ENCODE results near the gene MGMT. TPM values are rescaled to one million over a fixed set of nuclear protein-coding genes. Genes with fewer than 3 reads are reported as not detected.

Gene MGMT
- total and polyA plus RNA-seq, 9 of the 15 experiments (the other 6 are each of a cell fraction or from before 2014, with no cell fraction given) = 0.03 to 0.29 (median 0.11) TPM; not detected in 4

GRCh38 chr10:129419397-129419796 lies 47.6 kb upstream of the MGMT start:
- 1% methylated on average over 18 of the region's 23 CpGs for WGBS (ENCODE audit: insufficient coverage, low coverage, missing lambda C conversion rate)
- no peaks in the 10 kb centered on the region for H3K4me1 ChIP-seq (replicated peaks in 1 of 2; ENCODE audit: control insufficient read depth in 2 of 2, insufficient read depth in 2 of 2, low read length in 2 of 2)
- in situ Hi-C loops (cut with MboI) (no loop called here), intact Hi-C loops (cut with micrococcal nuclease) (no loop called here)
- no peaks in the 10 kb centered on the region for H4K20me1 ChIP-seq (replicated peaks; ENCODE audit: control insufficient read depth, insufficient read depth, low read length)
- ATAC-seq (no peak), DNase-seq (ENCODE audit: extremely low read depth in 1 of 4, low spot score in 3 of 4) (no peak), FAIRE-seq (no peak)
- H3K9ac ChIP-seq (ENCODE audit: insufficient read depth in 1 of 2, low read depth in 2 of 2, low read length in 2 of 2) = no peak overlapping the region
- no peak overlapping the region for H3K4me3 ChIP-seq
- no peak overlapping the region for H2AFZ ChIP-seq (ENCODE audit: low read depth, low read length)
- POLR2A ChIA-PET = no interaction called here
- no peaks in the 10 kb centered on the region for H3K36me3 ChIP-seq (ENCODE audit: control insufficient read depth, insufficient read depth, low read length)
- peaks cover 0 to 28% of the 10 kb centered on the region in 2 experiments; a peak in 2 of 5 replicates for H3K27me3 ChIP-seq (ENCODE audit: control insufficient read depth in 2 of 2, insufficient read depth in 2 of 2, low read length in 2 of 2)
- no peaks in the 10 kb centered on the region for H3K79me2 ChIP-seq (ENCODE audit: control insufficient read depth, insufficient read depth, low read length)
- CTCF ChIA-PET (ENCODE audit: low intra/inter-chr PET ratio) = no interaction called here
- H3K4me2 ChIP-seq (ENCODE audit: insufficient read depth, low read length) = no peak overlapping the region
- H3K27ac ChIP-seq (ENCODE audit: extremely low read depth, low read depth, low read length) = no peak overlapping the region
- H3K9me1 ChIP-seq (ENCODE audit: control insufficient read depth, insufficient read depth, low read length) = no peaks in the 10 kb centered on the region
- BruUV-seq (replicated peaks) = no TSS peak
- H3K9me3 ChIP-seq (replicated peaks; ENCODE audit: control insufficient read depth, insufficient read depth, low read depth, low read length) = no peaks in the 10 kb centered on the region
- no peak for TF ChIP-seq CC2D1A (IDR thresholded peaks at IDR 0.05)
- TF ChIP-seq PCBP1 (IDR thresholded peaks at IDR 0.05; ENCODE audit: low read depth, low read length, poor library complexity, severe bottlenecking) = no peak
- TF ChIP-seq SMARCA5 (IDR thresholded peaks at IDR 0.05) = no peak
- TF ChIP-seq, protein P1, sequence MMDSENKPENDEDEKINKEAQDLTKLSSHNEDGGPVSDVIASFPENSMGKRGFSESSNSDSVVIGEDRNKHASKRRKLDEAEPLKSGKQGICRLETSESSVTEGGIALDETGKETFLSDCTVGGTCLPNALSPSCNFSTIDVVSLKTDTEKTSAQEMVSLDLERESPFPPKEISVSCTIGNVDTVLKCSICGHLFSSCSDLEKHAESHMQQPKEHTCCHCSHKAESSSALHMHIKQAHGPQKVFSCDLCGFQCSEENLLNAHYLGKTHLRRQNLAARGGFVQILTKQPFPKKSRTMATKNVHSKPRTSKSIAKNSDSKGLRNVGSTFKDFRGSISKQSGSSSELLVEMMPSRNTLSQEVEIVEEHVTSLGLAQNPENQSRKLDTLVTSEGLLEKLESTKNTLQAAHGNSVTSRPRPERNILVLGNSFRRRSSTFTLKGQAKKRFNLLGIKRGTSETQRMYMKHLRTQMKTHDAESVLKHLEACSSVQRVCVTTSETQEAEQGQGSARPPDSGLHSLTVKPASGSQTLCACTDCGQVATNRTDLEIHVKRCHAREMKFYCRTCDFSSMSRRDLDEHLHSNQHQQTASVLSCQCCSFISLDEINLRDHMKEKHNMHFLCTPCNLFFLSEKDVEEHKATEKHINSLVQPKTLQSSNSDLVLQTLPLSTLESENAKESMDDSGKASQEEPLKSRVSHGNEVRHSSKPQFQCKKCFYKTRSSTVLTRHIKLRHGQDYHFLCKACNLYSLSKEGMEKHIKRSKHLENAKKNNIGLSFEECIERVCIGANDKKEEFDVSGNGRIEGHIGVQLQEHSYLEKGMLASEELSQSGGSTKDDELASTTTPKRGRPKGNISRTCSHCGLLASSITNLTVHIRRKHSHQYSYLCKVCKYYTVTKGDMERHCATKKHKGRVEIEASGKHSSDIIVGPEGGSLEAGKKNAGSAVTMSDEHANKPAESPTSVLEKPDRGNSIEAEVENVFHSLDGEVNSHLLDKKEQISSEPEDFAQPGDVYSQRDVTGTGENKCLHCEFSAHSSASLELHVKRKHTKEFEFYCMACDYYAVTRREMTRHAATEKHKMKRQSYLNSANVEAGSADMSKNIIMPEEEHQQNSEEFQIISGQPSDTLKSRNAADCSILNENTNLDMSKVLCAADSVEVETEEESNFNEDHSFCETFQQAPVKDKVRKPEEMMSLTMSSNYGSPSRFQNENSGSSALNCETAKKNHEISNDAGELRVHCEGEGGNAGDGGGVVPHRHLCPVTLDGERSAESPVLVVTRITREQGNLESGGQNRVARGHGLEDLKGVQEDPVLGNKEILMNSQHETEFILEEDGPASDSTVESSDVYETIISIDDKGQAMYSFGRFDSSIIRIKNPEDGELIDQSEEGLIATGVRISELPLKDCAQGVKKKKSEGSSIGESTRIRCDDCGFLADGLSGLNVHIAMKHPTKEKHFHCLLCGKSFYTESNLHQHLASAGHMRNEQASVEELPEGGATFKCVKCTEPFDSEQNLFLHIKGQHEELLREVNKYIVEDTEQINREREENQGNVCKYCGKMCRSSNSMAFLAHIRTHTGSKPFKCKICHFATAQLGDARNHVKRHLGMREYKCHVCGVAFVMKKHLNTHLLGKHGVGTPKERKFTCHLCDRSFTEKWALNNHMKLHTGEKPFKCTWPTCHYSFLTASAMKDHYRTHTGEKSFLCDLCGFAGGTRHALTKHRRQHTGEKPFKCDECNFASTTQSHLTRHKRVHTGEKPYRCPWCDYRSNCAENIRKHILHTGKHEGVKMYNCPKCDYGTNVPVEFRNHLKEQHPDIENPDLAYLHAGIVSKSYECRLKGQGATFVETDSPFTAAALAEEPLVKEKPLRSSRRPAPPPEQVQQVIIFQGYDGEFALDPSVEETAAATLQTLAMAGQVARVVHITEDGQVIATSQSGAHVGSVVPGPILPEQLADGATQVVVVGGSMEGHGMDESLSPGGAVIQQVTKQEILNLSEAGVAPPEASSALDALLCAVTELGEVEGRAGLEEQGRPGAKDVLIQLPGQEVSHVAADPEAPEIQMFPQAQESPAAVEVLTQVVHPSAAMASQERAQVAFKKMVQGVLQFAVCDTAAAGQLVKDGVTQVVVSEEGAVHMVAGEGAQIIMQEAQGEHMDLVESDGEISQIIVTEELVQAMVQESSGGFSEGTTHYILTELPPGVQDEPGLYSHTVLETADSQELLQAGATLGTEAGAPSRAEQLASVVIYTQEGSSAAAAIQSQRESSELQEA (IDR thresholded peaks at IDR 0.05; ENCODE audit: low read depth) = no peak
- TF ChIP-seq ZNF384 (IDR thresholded peaks at IDR 0.05; ENCODE audit: low read depth, low read length) = no peak
- TF ChIP-seq ZNF175 (CRISPR knock-in tag; IDR thresholded peaks at IDR 0.05; ENCODE audit: low read depth) = no peak
- TF ChIP-seq, protein P2, sequence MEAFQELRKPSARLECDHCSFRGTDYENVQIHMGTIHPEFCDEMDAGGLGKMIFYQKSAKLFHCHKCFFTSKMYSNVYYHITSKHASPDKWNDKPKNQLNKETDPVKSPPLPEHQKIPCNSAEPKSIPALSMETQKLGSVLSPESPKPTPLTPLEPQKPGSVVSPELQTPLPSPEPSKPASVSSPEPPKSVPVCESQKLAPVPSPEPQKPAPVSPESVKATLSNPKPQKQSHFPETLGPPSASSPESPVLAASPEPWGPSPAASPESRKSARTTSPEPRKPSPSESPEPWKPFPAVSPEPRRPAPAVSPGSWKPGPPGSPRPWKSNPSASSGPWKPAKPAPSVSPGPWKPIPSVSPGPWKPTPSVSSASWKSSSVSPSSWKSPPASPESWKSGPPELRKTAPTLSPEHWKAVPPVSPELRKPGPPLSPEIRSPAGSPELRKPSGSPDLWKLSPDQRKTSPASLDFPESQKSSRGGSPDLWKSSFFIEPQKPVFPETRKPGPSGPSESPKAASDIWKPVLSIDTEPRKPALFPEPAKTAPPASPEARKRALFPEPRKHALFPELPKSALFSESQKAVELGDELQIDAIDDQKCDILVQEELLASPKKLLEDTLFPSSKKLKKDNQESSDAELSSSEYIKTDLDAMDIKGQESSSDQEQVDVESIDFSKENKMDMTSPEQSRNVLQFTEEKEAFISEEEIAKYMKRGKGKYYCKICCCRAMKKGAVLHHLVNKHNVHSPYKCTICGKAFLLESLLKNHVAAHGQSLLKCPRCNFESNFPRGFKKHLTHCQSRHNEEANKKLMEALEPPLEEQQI (IDR thresholded peaks at IDR 0.05) = no peak
- no peak for TF ChIP-seq RNF219 (CRISPR knock-in tag; IDR thresholded peaks at IDR 0.05)
- TF ChIP-seq, protein P3, sequence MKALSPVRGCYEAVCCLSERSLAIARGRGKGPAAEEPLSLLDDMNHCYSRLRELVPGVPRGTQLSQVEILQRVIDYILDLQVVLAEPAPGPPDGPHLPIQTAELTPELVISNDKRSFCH (CRISPR knock-in tag; IDR thresholded peaks at IDR 0.05) = no peak
- TF ChIP-seq, protein P3 (tag; IDR thresholded peaks at IDR 0.05) = no peak

Measured in K562 (cell line).